ENCODE data around the gene KMO.

KMO gene

GRCh38 chr1:241627453-241628259 lies 95.5 kb downstream of the KMO start:
- DNase-seq (ENCODE audit: low read depth, low spot score), result no peak

- DNase-seq (ENCODE audit: low read depth, low spot score), result no peak
Measured at GRCh38 chr1:241630005-241630404, 97.8 kb downstream of the KMO start.

GRCh38 chr1:241630476-241630875 lies 98.3 kb downstream of the KMO start:
- no peak for DNase-seq (ENCODE audit: low read depth, low spot score)

DNA sequence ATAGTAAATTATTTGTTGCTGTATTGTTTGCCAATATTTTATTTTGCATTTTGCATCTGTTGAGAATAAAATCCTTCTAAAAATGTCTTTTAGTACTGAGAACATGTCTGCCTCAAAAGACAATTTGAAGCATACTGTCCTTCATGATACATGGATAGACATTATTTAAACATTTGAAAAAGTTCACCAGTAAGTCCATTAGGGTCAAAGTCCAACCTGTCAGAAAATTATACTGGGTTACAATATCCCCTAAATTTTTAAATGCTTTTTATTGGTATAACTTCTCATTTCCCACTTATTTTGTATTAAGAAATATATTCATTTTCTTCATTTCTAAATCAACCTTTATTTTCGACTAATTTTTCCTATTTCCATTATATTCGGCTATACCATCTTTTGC lies 98.7 kb downstream of the KMO start:
- DNase-seq (ENCODE audit: low read depth, low spot score), result no peak

- DNase-seq (ENCODE audit: low read depth, low spot score), result no peak
Measured at GRCh38 chr1:241631674-241632073, 99.5 kb downstream of the KMO start.

DNA sequence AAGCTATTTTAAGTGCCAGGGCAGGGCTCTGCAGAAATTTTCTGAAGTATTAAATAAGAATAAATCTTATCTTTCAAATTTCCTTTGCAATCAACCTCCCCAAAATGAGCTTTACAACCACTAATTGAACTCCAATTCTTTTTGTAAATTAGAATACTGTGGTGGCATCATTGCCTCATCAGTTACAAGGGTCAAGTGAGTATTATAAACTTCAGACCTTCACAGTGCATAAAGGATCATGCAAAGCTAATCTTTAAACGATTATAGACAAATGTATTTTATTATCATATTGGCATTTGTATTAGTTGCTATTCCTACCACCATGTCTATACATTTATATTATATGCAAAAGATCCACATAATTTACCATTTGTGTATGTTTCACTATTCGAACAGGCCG lies 100.8 kb downstream of the KMO start:
- no peak for DNase-seq (ENCODE audit: low read depth, low spot score)

- DNase-seq (ENCODE audit: low read depth, low spot score), result no peak
Measured at GRCh38 chr1:241635556-241636152, 103.5 kb downstream of the KMO start.

DNA sequence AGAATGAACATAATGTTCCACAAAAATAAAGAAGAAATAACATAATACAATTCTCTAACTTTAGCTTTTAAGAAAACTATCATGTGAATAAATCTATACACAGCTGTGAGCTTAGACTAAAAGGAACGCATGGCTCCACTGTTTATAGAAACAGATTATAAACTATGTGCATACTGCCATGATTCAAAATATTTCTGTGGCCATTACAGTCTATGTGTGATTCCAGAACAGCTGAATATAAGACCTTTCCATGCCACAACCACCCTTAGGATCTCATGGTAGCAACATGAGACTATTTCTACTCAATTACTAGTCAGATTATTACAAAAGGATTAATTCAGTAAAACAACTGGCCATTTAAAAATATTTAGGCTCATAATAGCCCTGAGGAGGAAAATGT lies 104.1 kb downstream of the KMO start:
- DNase-seq (ENCODE audit: low read depth, low spot score), result no peak

DNA sequence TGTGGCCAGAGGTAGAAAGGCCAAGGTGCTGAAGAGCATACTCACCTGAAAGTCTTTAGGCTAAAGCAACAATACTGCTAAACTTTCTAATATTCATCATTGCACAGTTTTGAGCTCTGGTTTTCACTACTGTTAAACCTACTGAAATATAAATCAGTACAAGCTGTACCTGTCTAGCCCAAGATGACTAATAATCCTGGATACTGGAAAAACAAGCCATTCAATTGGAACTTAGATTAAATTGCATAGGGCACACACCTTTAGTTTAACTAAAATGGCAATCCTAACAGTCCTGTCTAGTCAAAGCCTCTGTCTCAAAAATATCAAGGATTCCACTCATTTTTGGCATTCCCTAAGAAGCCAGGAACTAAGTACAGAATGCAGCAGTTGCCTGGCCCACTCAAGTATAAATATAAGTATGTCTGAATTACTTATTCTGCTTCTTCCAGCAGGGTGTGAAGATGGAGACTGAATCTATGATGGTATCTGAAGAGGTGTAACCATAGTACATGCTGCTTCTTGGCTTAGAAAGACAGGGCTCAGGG lies 104.9 kb downstream of the KMO start:
- DNase-seq (ENCODE audit: low read depth, low spot score), result no peak

DNA sequence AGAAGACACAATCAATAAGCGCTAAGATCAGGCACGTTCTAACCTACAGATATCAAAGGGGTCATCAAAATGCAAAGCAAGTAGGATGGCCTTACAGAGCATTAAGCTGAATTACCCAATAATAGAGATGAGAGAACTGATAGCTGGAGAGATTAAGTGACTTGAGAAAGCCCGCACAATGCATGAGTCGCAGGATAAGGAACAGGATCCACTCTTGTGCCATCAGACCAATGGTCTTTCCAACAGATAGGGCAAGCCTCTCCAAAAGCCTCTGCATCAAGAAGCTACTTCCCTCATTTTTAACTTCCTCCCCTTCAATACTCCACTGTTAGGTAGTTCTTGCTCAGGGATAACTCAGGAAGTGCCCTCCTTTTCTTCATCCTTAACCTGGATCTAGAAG lies 105.4 kb downstream of the KMO start:
- DNase-seq (ENCODE audit: low read depth, low spot score), result no peak

- no peak for DNase-seq (ENCODE audit: low read depth, low spot score)
Measured at GRCh38 chr1:241638099-241638682, 106.0 kb downstream of the KMO start.

DNA sequence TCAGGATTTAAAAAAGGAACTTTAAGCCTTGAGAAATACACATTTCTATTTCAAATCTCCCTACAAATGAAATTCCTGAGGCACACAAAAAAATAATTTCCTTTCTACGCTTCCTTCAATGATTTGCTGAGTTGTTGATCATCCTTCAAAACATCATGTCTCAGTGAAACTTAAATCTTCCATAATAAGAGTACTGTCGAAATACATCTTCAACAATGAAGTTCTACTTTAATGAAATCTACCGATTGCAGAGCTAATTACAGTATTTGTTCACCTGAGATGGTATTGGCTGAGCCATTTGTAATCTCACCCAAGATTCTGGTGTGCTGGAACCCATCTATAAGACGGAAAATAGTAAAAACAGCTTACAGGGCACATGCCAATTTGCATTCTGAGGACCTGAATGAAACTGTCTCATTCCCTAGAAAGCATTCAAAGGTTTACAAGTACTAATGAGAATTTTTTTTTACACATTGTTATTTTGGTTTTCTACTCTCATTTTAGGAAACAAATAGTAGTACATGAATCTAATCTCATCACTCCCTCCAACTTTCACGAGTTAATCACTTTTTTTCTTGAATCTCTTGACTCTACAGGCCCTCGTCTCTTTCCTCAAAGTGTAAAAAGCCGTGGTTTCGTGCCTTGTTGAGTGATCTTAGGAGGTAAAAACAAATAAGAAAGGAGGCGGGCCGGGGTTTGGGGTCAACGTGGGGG lies 106.9 kb downstream of the KMO start:
- no peak for DNase-seq (ENCODE audit: low read depth, low spot score)

DNA sequence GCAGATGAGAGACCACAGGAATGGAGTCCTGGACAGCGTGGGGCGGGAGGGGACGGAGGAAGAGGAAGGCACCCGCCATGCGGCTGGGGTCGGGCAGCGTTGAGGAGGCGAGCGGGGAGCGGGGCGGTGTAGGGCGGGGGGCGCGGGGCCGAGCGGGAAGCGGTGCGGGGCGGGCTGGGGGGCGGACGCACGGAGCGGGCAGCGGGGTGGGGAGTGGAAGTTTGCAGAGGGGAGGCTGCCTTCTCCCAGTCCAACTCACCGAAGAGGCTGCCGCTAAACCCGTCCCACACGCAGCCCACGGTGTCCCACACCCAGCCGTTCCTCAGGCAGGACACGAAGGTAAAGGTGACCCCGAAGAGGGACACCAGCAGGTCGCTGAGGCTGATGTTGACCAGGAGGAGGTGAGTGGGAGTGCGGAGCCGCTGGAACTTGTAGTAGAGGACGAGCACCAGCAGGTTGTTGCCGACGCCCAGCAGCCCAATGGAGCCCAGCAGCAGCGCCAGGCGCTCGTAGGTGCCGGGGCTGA lies 107.5 kb downstream of the KMO start:
- no peak for DNase-seq (ENCODE audit: low read depth, low spot score)

DNA sequence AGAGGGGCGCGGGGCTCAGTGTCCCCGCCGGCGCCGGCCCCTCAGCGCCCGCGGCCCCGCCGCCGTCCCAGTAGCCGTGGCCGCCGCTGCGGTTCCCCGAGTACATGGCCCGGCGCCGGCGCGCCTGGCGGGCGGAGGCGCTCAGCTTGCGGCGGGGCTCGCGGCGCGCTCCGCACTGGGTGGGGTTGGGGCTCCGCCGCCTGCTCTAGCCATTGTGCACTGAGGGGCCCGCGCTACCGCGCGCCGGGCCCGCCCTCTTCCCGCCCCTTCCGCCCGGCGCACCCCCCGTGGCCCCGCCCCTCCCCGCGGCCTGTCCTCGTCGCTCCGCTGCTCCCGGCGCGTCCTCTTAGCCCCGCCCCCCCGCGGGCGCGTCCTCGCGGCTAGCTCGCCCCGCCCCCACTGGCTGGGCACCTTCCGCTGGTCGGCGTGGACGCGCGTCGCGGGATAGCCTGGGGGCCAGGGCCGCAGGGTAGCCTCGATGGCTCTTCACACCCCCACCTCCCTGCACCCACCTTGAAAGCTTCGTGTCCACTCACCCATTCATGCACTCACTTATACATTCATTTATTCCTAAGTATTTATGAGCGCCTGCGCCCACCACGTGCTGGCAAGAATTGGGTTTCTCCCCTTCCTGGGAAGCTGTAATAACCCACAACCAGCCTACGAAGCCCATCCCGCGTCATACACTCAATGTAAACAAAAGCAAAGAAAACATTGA lies 108.1 kb downstream of the KMO start, which contains the start of the genes CHML and OPN3:
Gene CHML (minus strand): TSS at position 221 of the 718 bp plus-strand sequence. CDS start 4,603 bp downstream, outside the sequence.
Gene OPN3 (minus strand): TSS at position 221 of the 718 bp plus-strand sequence. CDS start 115 bp downstream, at position 106.
- DNase-seq (ENCODE audit: low read depth, low spot score), result no peak

DNA sequence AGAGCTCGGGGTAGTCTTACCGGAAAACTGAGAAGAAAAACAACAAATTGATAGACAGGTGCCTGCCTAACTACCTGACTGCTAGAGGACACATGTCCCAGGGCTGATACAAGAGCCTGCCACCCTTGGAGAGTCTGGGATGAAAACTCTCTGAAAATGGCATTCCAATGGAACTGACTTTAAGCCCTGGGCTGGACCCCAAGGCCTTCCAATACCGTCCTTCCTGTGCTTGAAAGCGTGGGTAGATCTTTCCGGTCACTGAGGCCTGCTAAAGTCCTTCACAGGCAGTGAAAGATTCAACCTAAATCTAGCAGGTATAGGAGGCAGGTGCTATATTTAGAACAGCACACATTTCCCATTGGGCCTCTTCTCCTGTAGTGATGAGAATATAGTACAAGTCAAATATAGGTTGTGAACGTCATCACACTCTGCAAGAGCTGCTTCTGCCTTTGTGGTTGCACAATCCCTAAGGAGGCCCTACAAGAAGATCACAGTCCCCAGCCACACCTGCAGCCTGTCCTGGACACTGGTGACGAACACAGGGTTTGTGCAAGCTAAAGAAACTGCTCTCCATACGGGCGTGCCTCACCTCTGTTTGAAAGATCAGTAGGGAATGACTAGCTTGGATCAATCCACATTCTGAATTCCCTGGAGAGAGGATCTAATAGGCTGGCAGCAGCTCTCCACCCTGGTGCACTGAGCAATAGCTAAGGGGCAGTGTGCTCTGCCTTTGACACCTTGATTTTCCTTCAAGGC lies 108.9 kb downstream of the KMO start:
- no peak for DNase-seq (ENCODE audit: low read depth, low spot score)

- no peak for DNase-seq (ENCODE audit: low read depth, low spot score)
Measured at GRCh38 chr1:241641773-241642592, 109.8 kb downstream of the KMO start.

DNA sequence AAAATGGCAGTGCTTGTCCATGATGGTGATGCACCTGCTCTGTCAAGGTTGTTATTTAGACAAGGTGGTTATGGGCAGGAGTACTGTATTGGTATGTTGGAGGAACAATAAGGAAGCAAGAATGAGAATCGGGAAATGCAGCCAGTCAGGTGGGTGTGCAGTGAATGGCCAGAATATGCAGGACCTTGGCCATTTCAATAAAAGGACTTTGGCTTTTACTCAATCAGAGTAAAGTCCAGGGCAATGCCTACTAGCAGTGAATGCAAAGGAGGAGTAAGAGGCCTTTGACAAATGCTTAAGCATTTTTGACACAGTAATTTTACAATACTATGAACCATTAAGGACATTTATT lies 110.4 kb downstream of the KMO start:
- DNase-seq (ENCODE audit: low read depth, low spot score), result no peak

GRCh38 chr1:241644259-241644658 lies 112.1 kb downstream of the KMO start:
- DNase-seq (ENCODE audit: low read depth, low spot score), result no peak

DNA sequence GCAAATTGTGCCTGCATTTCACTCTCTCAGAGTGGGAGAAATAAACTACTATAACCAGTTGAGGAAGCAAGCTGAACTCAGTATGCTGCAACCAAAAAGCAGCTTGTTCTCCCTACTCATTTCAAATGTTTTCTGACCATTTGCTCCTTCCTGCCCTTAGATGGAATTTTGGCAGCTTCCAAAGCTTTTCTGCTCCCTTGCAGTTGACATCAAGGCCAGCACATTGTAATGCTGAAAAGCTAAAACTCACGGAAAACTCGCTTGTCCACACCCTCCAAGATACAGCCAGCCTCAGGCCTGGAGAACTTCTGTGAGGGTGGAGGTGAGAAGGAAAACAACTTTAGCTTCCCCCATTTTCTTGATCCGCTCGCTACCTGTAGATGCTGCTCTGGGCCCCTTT lies 113.0 kb downstream of the KMO start:
- no peak for DNase-seq (ENCODE audit: low read depth, low spot score)

Measured in iPS DF 19.7 (cell line).